Retina (tissue), 1 donor: Measurements from ENCODE around the gene ZNF385A.
A peak's percentile ranks its signal among the peaks of the same experiment; 100 is the strongest.

Experiments
- DNase-seq: peaks from one replicate; pipeline ENCODE4 v3.0.0-alpha.2; 2016

ZNF385A gene

GRCh38 chr12:54415221-54415929 lies 30.8 kb upstream of the ZNF385A start:
- DNase-seq: no peak

- no peak for DNase-seq
These were observed 29.0 kb upstream of the ZNF385A start for GRCh38 chr12:54413284-54414190.

GRCh38 chr12:54412786-54413185 lies 28.3 kb upstream of the ZNF385A start:
- DNase-seq: no peak

- DNase-seq: no peak
These were observed 27.8 kb upstream of the ZNF385A start for GRCh38 chr12:54412348-54412747.

- DNase-seq: no peak
These were observed 27.1 kb upstream of the ZNF385A start for GRCh38 chr12:54411391-54412241.

- no peak for DNase-seq
These were observed 24.7 kb upstream of the ZNF385A start for GRCh38 chr12:54409267-54409666.

GRCh38 chr12:54407183-54407905 lies 22.8 kb upstream of the ZNF385A start:
- no peak for DNase-seq

GRCh38 chr12:54405573-54405972 lies 21.0 kb upstream of the ZNF385A start:
- no peak for DNase-seq

GRCh38 chr12:54405106-54405505 lies 20.6 kb upstream of the ZNF385A start:
- no peak for DNase-seq

- DNase-seq: peak; percentile 75
These were observed 19.8 kb upstream of the ZNF385A start for GRCh38 chr12:54404061-54405004.

- no peak for DNase-seq
These were observed 16.6 kb upstream of the ZNF385A start for GRCh38 chr12:54401119-54401518.

- peak; percentile 92 for DNase-seq
These were observed 14.7 kb upstream of the ZNF385A start for GRCh38 chr12:54398995-54399793.

- DNase-seq: no peak
These were observed 13.7 kb upstream of the ZNF385A start for GRCh38 chr12:54398218-54398617.

GRCh38 chr12:54397157-54397556 lies 12.6 kb upstream of the ZNF385A start:
- no peak for DNase-seq

GRCh38 chr12:54395545-54395944 lies 11.0 kb upstream of the ZNF385A start:
- no peak for DNase-seq

- no peak for DNase-seq
These were observed 10.5 kb upstream of the ZNF385A start for GRCh38 chr12:54394986-54395385.

- DNase-seq: peak; percentile 75
These were observed 9.8 kb upstream of the ZNF385A start for GRCh38 chr12:54394281-54394719.

- no peak for DNase-seq
These were observed 9.2 kb upstream of the ZNF385A start for GRCh38 chr12:54393743-54394142.

GRCh38 chr12:54393207-54393609 lies 8.7 kb upstream of the ZNF385A start:
- DNase-seq: peak; percentile 73

GRCh38 chr12:54392485-54393206 lies 8.1 kb upstream of the ZNF385A start:
- DNase-seq: peak; percentile 38
